CD4-positive, alpha-beta T cell treated with Interleukin-12 subunit alpha and Interleukin-12 subunit beta, for 1 hour (primary cell): ENCODE measurements around the gene CARD14.
A peak's percentile ranks its signal among the peaks of the same experiment; 100 is the strongest.
"Not testable (repeated sequence)": the region's sequence is repeated elsewhere in the genome, so short reads cannot be mapped to it uniquely, and the experiment has no call there.

ENCODE experiments used
- DNase-seq: peaks from one replicate; pipeline ENCODE4 v3.0.0-alpha.2; 2020

Gene CARD14

DNA sequence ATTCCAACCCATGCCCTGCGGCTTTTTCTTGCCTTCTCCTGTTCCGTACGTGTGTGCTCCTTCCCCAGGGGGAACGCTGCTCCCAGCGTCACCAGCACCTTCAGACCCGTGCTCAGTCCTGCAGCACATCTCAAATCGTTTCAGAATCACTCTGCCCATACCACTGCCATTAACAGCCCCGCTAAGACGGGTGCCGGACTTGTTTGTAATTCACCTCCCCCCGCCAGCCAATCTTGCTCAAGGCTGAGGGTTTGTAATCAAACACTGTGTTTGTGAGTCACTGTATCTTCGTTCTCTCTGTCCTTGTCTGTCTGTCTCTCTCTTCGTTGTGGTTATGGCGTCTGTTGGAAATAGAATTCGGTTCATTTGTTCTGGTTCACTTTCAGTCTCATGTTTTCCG, 17.3 kb downstream of the CARD14 start:
- DNase-seq, result no peak

GRCh38 chr17:80187515-80187941, 17.7 kb downstream of the CARD14 start:
- no peak for DNase-seq

- no peak for DNase-seq
Measured at GRCh38 chr17:80189611-80190010, 19.8 kb downstream of the CARD14 start.

- DNase-seq, result no peak
Measured at GRCh38 chr17:80190716-80191115, 20.9 kb downstream of the CARD14 start.

GRCh38 chr17:80191192-80191591, 21.4 kb downstream of the CARD14 start:
- DNase-seq, result no peak

DNA sequence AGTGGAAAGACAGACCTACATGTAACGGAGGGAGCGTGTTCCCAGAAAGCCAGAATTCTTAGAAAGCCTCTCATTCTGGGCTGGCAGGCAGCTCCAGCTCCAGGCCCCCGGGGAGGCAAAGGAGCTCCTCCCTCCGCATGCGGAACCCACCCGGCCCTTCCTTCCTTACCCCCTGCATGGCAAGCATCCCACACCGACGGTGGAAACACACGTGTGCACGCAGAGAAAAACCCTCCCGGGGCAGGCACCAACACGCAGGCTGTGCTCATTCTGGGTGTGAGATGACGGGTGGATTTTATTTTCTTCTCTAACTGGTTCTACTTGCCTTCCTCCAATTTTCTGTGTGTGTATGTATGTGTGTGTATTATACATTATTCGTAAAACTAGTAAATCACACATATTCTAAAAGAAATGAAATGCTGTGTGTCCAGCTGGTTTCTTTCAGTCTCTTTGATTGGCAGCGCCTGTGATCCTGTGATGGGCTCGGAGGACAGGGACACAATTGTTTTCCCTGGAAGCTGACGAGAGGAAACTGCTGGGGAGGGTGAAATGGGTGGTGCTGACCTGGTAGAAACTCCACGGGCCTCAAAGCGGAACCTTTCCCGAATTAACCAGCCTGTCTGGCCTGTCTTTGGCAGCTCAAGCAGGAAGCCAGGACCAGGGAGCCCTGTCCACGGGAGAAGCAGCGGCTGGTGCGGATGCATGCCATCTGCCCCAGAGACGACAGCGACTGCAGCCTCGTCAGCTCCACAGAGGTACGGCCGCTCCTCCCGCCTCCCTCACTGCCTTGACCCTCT, 22.2 kb downstream of the CARD14 start:
- DNase-seq, result no peak

DNA sequence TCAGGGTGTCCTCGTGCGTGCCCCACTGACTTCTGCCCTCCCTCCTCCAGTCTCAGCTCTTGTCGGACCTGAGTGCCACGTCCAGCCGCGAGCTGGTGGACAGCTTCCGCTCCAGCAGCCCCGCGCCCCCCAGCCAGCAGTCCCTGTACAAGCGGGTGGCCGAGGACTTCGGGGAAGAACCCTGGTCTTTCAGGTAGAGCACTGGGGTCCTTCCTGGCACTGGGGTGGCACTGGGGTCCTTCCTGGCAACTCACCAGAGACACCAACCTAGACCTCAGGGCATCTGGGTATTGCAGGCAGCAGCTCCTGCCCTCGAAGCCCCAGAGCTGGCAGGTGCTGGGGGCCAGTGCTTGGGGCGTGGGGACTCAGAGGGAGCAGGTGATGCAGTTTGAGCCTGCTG, 25.3 kb downstream of the CARD14 start:
- DNase-seq, result no peak

DNA sequence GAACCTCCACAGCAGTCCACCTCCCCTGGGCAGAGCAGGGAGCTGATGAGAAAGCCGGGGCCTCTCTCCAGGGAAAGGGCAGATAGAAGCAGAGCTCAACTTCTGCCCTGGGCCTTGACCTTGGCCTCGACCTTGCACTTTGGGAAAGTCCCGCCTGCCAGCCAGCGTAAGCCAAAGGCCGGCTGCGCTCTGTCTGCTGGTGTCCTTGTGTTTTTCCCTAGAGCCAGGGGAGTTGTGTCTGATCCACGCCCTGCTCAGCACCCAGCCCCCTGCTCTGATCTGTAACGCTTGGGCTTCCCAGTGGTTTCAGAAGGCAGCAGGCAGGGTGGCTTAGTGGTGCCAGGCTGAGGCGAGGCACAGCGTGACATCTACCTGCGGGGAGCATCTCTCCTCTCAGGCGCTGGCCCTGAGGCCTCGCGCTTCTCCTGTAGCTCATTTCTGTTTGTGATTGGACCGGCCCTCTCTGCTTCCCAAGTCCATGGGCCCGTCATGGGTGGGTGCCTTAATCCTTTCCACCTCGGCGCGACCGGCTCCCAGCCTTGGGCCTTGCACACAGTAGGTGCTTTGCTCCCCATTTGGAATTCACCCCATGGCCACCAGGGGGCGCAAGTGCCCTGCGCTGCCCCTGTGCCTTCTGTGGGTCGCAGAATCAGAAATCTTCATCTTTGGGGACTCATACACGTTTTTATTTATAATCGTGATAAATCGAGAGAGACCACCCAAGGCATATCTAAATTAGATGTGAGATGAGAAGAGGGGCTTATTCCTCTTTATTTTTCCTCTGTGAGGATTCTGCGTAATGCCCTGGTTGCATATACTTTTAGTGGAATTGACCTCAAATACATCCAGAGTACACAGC, 26.1 kb downstream of the CARD14 start:
- peak; percentile 68 for DNase-seq

DNA sequence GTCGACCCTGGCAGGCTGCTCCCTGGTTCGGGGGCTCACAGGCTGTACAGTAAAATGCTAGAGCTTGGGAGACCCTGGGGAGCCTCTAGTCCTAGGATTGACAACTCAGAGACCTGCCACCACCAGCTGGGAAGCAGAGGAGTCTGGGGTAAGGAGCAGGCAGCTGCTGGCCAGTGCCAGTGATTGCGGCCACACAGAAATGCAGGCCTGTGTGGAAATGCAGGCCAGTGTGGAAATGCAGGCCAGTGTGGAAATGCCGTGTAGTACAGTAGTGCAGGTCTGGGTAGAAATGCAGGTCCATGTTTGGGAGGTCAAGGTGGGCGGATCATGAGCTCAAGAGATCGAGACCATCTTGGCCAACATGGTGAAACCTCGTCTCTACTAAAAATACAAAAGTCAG, 26.8 kb downstream of the CARD14 start:
- DNase-seq, result no peak

GRCh38 chr17:80198144-80198661, 28.4 kb downstream of the CARD14 start:
- no peak for DNase-seq

DNA sequence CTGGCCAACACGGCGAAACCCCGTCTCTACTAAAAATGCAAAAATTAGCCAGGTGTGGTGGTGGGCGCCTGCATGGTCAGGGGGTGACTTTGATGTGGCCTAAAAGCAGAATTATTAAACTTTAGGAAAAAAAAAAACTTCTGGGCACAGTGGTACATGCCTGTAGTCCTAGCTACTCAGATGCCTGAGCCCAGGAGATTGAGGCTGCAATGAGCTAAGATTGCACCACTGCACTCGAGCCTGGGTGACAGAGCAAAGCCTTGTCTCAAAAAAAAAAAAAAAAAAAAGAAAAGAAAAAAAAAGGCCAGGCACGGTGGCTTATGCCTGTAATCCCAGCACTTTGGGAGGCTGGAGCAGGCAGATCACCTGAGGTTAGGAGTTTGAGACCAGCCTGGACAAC, 29.5 kb downstream of the CARD14 start:
- not testable (repeated sequence) for DNase-seq

- no peak for DNase-seq
Measured at GRCh38 chr17:80201446-80201845, 31.6 kb downstream of the CARD14 start.

DNA sequence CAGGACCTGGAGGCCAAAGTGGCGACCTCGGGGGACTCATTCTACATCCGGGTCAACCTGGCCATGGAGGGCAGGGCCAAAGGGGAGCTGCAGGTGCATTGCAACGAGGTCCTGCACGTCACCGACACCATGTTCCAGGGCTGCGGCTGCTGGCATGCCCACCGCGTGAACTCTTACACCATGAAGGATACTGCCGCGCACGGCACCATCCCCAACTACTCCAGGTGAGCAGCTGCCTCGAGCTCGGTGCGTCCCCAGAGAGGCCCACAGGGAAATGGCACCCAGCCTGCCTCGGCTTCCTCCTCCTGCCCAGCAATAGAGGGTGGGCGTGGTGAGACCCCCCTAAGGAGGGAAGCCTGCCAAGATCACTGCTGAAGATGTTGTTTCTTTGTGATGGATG, 32.4 kb downstream of the CARD14 start:
- no peak for DNase-seq

DNA sequence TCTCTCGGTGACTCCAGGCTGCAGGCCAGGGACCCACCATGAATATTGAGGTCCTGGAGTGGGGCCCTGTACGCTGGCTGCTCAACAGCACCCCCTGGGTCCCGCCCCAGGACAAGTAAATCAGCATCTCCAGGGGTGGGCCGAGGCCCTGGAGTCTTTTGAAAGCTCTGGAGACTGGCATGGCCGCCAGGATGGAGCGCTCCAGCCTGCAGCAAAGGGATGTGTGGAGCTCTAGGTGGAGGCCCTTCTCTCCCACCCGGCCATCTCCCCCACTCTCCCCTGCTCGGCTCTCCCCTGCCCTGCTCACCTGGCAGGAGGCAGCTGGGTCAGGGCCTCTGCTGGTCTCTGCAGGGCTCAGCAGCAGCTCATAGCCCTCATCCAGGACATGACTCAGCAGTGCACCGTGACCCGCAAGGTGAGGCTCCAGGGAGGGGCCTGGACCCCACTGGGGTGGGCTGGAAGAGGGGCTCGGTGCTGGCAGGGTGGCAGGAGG, 33.7 kb downstream of the CARD14 start:
- DNase-seq, result no peak

DNA sequence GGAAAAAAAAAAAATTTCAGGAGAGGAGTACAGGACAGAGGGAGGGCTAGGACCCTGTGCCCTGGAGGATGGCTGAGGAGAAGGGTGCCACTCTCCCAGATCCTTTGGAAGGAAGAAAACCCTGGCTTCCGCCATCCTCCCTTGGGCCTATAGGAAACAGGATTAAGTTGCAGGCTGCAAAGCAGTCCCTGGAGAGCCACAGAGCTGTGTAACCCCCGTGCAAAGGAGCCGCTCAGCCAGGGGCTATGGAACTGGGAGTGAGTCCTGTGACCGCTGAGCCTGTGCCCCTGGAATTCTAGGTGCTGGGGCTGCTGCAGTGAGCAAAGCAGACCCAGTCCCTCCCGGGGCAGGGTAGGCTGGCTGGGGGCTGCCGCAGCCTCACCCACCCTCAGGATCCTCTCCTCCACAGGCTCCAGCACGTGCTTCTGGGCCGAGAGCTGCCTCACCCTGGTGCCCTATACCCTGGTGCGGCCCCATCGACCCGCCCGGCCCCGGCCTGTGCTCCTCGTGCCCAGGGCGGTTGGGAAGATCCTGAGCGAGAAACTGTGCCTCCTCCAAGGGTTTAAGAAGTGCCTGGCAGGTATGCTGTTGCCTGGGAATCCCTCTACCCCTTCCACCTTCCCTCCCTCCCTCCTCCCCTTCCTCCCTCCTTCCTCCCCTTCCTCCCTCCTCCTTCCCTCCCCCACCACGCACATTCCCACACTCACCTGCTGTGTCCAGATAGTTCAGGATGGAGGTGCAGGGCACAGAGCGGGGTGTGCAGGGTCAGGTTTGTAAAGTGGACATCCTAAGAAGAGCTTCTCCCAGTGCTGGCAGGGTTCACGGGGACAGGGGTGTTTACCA, 35.0 kb downstream of the CARD14 start:
- no peak for DNase-seq

GRCh38 chr17:80205811-80206210, 36.0 kb downstream of the CARD14 start:
- DNase-seq, result no peak

- DNase-seq, result no peak
Measured at GRCh38 chr17:80208050-80208449, 38.2 kb downstream of the CARD14 start.

- no peak for DNase-seq
Measured at GRCh38 chr17:80209765-80210164, 39.9 kb downstream of the CARD14 start.

GRCh38 chr17:80210348-80211108, 40.7 kb downstream of the CARD14 start:
- no peak for DNase-seq

DNA sequence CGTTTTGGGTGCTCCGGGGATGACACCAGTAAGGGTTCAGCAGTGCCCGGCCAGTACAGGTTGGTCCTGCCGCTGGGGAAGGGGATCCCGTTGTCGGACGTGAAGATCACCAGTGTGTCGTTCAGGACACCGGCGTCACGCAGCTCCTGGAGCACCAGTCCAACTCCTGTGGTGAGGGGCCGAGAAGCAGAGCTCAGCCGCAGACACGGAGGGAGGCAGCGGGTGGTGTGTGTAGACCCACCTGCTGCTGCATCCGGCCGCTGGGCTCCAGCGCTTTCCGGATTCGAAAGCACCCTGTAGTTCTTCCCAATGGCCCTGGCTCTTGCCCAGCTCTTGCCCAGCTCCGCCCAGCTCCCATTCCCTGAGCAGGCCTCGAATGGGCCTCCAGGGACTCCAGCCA, 42.3 kb downstream of the CARD14 start:
- DNase-seq, result no peak

DNA sequence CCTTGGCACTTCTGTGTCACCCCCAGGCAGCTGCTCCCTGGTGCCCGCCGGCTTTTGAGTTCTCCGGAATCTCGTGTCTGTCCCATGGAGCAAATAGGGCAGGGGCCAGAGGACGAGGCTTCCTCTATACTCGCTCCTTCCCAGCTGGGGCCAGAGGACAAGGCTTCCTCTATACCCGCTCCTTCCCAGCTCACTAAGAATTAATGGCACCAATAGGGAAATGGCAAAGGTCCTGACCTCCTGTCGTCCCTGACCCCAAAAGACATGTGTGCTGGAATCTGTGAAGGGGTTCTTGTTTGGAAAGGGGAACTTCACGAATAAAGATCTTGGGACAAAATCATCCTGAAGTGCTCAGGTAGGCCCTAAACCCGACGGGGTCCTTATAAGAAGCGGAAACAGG, 42.7 kb downstream of the CARD14 start:
- DNase-seq, result no peak
